GM19455 (cell line): Measurements from ENCODE around the gene PGLYRP2.

Experiments used
- ATAC-seq: cut with Tn5 transposase; IDR thresholded peaks from one replicate; pipeline ENCODE4 v1.9.1; 2021; ENCODE audit not compliant: unreplicated experiment

The PGLYRP2 gene

DNA sequence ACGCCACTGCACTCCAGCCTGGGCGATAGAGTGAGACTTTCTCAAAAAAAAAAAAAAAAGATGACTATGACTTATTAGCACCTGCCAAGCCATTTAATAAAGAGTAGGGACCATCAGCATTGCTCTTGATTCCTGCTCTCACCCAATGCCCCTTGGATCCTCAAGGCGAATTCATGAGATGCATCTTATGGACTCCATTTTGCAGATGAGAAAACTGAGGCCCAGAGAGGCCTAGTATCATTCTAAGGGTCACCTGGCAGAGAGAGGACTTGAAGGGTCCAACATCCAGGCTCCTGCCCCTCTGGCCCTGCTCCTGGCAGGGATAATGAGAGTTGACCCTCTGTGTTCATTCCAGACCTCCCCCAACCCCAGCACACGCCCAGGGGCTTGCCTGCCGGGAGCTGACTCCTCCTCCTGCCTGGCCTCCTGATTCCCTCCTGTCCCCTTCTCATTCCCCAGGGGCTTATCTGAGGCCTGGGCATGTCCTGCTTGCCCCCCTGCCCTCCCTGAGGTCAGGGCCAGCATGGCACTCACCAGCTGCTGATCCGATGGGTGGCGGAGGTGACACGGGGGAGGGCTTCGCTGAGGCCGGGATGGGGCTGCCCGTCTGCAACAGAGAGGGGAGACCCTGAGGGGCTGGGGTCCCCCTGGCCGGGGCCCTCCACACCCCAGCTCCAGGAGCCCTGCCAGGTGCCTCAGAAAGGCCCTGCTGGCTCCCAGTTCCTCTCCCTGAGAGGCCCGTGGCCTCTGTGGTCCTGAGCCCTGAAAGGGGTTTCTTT is 37.0 kb downstream of the PGLYRP2 start:
- ATAC-seq, result no peak

DNA sequence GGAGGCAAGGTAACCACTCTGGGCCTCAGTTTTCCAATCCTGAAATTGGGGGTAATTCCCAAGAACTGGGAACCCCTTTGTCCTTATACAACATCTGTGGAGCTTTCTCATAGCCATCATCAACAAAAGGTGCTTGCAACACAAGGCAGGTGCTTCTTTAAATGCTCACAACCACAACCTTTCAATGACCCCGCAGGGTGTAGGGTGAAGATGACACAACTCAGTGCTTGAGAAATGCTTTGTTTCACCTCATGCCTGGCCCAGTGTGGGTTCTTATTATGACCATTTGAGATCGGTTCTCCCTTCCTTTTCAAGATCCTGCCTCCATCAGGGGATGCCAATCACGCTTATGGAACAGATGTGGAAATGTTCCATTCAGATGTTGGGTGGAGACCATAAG is 38.0 kb downstream of the PGLYRP2 start:
- no peak for ATAC-seq

DNA sequence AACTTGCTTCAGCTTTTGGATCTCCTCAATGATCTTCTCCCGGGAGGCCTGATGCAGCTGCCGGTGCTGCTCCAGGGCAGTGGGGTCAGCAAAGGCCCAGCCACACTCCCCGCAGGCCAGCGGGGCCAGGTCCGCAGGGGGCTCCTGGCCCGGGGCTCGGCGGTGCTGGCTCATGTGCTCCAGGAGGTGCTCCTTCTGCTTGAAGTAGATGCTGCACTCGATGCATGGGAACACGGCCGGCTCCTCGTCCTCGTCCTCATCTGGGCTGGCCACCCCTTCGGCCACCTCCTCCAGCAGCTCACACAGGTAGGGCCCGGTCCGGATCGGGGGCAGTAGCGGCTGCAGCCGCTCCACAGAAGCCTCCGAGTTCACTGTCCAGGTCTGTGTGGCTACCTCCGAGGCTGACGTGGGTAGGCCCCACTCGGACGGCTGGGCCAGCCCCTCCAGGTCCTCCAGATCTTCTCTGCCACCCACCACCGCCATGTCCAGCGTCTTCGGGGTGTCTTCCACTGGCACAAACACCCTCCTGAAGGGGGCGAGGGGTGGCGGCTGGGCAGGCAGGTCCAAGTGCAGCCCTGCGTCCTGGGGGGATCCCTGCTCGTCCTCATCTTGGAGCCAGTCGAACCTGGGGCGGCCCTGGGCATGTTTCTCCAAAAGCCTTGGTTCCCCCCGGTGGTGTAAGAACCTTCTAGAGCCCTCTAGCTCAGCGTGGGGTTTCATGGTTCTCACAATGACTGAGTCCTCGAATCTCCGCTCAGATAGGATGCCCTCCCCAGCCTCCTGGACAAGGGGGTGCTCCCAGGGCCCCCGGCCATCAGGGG is 39.3 kb downstream of the PGLYRP2 start:
- no peak for ATAC-seq

DNA sequence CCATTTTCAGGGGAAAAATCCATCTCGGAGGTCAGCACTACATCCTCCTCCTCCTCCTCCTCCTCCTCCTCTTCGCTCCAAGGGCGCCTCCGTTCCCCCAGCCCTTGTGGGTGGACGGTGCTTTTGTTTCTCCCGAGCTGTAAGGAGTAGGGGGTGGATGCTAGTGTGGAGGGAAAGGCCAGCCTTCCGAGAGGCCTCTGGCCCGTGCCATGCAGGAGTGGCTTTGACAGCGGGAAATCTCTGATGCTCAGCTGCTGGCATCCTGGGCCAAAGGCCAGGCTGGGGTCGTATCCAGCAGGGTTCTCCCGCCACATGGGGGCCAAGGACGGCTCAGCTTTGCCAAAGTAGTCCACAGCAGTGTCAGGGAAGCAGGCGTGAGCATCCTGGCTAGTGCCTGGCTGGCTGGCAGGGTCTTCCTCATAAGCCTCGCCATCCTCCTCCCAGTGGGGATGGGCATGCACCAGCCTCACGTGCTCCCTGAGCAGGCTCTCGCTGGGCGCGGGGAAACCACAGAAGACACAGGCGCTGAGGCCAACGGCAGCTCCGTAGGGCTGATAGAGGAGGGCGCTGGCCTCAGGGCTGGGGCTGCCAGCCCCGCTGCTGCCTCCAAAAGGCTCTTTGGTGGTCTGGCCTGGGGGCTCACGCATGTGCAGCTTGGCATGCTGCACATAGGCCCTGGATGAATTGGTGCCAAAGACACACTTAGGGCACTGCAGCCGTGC is 40.1 kb downstream of the PGLYRP2 start:
- no peak for ATAC-seq

DNA sequence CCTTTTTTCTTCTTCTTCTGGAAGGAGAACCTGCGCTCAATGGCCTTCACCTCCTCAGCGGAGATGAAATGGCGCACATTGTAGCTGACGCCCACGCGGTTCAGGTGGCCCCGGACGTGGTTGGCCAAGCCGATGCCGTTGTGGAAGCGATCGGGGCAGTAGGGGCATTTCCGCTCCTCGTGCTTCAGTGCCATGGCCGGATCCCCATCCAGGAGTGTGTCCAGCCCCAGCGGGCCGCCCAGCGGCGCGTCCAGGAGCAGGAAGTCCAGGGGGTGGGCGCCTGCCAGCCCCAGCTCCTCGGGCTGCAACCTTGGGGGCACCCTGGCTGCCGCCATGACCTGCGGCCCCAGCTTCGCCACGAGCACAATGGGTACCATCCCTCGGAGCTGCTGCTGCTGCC is 40.7 kb downstream of the PGLYRP2 start:
- ATAC-seq, result no peak

DNA sequence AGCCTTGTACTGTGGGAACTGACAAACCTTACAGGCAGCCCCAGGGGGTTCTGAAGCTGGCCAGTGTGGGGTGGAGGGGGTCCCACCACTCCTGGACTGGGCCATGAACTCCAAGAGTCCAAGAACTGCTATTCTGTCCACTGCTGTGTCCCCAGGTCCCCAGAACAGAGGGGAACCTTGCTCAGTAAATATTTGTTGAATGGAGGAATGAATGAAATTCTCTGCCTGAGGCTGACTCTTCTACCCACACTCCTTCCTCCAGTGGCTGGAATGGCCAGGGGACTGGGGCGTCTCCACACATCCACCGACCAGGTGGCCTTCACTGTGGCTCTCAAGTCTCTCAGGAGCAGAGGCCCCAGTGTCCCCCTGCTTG is 41.2 kb downstream of the PGLYRP2 start:
- ATAC-seq, result no peak

DNA sequence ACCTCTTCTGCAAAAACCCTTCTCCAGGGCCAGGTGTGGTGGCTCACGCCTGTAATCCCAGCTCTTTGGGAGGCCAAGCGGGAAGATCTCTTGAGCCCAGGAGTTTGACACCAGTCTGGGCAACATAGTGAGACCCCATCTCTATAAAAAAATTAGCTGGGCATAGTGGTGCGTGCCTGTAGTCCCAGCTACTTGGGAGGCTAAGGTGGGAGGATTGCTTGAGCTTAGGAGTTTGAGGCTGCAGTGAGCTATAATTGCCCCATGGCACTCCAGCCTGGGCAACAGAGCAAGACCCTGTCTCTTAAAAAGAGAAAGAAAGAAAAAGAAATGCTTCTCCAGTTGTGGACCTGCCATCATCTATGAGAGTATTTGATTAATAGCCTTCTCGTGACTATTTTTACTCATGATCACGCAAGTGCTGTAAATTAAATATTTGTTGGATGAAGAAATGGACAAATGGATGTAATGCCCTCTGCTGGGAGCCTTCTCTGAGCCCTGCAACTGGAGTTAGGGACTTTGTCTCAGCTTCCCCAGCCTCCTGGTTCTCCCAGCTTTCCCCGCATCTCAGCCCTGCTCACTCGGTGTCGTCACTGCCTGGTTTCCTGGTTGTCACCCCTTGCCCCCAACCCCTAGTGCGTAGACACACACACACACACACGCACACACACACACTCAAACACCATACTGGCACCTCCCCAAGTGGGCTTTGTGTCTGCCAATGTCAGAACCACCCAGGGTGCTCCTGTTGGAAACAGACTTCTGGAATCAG is 41.8 kb downstream of the PGLYRP2 start:
- no peak for ATAC-seq

DNA sequence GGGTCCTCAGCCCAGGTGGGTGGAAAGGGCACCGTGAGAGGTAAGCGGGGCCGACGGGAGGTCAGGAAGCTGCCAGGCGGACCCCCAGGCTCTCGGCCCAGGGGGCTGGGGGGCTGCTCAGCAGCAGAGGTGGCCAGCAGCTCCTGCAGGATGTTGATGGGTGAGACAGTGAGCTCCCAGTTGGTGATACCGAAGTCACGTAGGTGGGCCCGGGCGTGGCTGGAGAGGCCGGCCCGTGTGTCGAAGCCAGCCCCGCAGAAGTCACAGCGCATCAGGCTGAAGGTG is 42.5 kb downstream of the PGLYRP2 start:
- ATAC-seq, result no peak

DNA sequence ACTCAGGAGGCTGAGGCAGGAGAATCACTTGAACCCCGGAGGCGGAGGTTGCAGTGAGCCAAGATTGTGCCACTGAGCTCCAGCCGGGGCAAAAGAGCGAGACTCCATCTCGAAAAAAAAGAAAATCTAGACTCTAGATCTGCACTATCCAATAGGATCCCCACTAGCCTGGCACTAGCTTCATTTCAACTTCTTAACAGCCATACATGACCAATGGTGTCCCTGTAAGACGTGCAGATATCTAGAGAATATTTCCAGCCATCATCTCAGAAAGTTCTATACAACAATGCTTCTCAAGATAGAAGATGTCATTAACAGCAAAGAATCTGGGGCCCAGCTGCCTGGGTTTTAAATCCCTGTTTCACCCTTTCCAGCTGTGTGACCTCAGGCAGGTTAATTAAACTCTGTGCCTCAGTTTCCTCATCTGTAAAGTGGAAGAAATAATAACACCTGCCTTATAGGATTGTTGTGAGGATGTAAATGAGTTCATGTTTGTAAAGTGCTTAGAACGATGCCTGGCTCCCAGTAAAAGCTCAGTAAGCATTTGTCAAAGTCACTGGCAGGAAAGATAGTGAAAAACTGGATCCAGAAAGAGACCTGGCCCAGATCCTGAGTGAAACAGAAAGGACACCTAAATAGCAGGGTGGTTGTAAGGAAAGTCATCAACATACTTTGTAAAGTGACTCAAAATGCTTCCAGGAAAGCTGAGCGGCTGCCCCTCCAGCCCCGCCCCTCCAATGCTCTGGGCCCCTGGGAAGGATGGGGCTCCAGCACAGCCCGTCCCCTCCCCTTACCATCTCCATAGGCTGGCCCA is 43.1 kb downstream of the PGLYRP2 start:
- ATAC-seq, result no peak

DNA sequence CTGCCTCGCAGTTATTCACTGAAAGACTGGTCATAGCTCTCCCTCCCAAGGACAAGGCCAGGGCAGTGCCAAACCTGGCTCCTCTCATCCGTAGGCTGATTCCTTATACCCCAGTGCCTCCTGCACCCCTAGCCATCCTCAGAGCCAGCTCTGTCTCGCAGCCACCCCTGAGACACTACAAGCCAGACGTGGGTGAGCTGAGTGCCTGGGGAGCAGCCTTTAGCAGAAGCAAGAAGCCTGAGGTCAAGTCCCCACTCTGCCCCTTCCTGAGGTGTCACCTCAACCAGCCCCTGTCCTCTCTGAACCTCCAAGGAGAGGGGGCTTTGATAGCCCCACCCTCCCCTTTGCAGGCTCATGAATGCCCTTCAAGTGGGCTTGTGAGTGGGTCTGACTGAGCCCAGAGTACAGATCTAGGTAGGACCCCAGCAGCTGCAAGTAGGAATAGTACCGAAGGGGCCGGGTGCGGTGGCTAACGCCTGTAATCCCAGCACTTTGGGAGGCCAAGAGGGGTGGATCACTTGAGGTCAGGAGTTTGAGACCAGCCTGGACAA is 45.7 kb downstream of the PGLYRP2 start:
- peak; percentile 5 for ATAC-seq

DNA sequence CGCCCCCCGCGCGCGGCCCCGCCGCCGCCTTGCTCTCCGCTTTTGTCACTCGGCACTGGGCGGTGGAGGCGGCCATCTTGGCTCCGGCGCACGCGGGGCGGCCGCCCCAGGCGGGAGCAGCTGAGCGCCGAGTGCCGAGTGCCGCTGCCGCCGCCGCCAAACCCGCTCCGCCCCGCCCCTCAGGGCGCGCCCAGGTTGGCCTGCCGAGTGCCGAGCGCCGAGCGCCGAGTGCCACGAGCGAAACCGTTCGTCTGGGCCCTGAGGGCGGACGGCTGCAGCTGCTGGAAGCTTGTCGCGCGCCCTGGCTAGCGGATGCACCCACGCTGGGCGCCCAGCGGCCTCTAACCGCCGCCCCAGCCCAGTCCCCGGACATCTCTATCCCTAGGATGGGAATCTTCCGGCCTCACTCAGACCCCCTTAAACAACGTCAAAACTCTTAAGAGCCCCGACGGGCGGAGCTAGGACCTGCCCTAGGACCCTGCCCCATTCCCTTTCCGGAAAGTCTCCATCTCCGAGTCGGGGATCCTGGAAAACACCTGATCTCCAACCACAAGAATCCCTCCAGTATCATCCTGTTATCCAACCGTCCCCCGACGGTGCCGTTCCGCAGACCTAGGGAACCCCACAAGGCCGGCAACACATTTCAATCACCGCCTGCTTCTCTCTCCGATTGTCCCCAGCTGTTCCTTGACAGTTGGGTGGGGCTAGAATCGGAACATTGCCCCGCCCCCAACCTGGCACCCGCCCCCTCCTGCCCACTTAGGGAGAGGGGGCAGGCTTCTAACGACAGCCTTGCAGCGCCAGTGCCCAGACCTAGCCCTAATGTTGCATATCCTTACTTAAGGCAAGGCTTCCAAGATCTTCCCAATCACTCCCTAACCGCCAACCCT is 46.4 kb downstream of the PGLYRP2 start:
- peak; percentile 49 for ATAC-seq

DNA sequence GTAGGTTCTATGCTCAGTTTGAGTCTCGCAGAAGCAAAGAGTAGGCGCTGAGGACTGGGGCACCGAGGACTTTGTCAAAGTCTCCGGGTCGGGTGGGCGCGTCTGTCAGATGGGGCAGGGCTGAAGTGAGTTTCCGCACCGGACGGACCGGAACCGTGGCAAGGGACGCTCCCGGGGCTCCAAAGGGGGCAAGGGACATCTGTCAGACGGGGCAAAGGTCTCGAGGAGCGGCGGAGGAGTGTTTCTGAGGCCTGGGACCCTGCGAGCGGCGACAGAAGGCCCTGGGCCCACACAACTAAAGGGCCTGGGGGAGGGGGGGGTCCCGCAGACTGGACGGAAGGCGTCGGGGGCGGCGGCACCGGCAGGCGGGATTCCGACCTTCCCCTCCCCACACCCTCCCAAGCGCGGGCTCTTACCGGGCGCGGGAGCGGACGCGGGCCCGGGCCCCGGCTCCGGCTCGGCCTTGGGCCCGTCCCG is 47.2 kb downstream of the PGLYRP2 start:
- ATAC-seq, result no peak

DNA sequence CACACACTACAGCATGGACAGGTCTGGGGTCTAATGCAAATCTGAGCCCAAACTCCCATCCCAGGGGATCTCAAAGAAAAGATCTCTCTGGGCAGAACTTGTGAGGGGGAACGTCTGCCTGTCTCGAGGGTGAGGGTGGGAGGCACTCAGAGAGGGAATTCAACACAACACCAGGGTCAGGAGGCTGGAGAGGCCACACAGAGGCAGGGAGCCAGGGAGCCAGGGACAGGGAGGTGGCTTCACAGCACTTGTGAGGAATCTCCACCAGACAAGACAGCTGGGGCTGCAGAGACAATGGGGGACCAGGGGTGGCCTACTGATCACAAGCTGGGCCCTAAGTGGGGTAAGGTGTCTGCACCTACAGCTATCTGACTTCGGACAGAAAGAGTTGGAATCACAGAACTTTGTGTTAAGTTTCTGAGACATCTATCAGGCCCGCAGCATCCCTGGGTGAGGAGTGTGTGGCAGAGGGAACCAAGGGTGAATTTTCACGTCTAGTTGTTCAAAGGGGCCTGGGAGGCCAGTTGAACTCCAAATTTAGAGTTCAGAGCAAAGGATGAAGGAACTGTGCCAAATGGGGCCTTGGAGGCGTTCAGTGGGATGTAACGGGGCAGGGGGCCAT is 47.8 kb downstream of the PGLYRP2 start:
- no peak for ATAC-seq

DNA sequence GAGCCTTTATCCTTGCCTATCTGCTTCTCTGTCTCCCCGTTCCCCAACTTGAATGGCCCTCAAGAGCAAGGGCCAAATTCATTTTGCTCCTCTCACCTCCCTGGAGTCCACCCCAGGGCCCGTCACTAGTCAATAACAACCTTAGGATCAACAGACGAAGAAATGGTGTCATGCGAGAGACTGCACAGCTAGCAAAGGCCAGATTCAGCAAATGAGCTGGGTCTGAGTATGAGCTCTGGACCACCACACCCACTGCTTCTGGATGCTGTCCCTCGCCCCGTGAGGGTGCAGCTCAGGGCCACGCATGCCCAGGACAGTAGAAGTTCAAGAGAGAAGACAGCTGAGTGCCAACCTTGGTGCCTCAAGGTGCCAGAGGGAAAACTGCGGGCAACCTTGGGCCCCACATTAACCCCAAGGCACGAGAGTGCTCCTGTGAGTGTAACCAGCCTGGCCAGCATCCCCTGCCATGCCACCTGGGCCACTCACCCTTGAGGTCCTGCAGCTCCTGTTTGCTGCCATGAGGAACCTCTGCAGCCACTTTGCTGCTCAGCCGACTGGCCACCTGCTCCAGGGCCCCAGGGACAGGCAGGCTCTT is 48.7 kb downstream of the PGLYRP2 start:
- ATAC-seq, result no peak

DNA sequence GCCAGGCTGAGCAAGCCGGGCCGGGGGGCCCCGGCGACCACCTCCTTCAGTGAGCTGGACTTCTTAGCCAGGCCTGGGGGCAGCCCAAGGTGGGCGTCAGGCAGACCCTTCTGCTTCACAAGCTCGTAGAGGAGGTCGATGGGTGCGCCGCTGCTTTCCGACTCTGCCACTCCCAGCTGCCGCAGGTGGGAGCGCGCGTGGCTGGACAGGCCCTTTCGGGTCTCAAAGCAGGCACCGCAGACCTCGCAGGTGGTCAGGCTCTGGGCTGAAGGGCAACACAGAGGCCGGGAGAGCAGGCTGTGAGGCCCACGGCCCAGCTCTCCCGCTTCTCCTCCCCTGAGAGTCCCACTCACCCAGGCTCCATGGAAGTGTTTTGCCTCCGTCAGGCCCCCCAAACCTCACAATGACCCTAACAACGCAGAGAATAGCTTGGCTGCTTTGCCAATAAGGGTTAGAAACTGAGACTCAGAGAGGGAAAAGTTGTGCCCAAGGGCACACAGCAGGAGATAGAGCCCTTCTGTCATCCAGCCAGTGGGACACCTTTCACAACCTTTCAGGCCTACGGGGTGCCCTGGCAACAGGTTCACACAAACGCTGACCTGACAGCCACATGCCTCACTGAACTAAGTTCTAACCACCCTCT is 49.4 kb downstream of the PGLYRP2 start:
- ATAC-seq, result no peak

DNA sequence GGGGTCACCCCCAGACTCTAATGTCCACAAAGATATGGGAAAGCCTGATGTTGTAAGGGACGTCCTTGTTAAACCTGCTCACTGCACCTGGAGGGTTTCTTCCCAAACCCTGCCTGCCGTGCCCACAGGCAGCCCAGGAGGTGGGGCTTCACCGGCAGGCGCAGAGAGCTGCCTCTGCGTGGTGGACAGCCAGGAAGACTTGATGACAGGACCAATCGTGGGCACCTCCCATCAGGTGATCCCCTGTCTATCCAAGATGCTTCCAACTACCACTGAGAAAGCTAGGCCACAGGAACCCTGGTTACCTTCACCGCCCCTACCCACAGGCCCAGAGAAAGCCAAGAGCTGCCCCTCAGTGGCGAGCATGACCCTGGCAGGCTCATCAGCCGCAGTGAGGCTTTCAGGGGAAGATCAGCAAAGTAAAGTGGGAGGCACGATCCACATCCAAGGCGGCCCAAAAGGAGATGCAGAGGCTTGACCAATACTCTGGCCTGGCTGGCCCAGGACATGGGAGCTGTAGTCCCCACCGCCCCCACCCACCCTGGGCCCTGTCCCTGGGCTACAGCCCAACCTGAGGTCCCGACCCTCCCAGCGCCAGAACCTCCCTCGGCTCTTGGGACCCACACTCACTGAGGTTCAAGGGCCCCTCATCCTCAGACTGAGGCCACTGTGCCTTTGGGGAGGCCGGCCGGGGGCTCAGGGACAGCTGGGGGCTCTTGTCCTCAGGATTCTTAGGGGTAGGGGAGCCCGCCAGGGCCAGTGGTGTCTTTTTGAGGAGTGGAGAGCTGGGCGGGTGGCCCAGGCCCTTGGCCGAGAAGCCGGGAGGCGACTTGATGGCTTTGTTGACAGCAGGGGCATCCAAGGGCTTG is 50.1 kb downstream of the PGLYRP2 start:
- ATAC-seq, result no peak

DNA sequence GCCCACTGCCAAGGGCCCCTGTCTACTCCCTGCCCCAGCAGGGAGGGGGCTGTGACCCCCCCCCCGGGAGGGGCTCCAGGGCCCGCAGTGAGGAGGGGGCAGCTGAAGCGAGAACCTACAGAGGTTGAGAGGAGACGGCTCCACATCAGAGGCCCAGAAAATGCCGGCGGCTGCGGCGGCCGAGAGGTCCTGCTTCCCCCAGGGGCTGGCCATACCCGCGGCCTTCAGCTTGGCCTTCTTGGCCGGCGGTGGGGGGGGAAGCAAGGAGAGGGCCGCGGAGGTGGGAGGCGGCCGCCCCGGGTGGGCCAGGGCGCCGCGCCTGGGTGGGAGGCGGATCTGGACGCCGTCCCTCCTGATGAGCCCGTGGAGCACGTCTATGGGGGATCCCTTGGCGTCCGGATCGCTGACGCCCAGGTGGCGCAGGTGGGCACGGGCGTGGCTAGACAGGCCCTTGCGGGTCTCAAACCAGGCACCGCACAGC is 51.3 kb downstream of the PGLYRP2 start:
- ATAC-seq, result no peak
